HEK293 (cell line): Measurements from ENCODE around the gene CD55.

Experiments used
- CTCF ChIP-seq: fragments of 450-650 bp; formaldehyde crosslinking; IDR thresholded peaks from 2 replicates; pipeline ENCODE4 v1.5.1; 2016; ENCODE audit warnings: missing biosample characterization, missing genetic modification characterization
- PRDM10 ChIP-seq: fragments of 450-650 bp; formaldehyde crosslinking; IDR thresholded peaks from 2 replicates; pipeline ENCODE4 v1.5.1; 2016; ENCODE audit warnings: missing biosample characterization, missing genetic modification characterization
- ZNF585B ChIP-seq: fragments of 450-650 bp; formaldehyde crosslinking; IDR thresholded peaks from 2 replicates; pipeline ENCODE4 v1.5.1; 2016; ENCODE audit warnings: missing biosample characterization, missing genetic modification characterization

- no peak for TF ChIP-seq CTCF (tag by site-specific recombination)
- TF ChIP-seq PRDM10: no peak
- TF ChIP-seq ZNF585B (tag by site-specific recombination): no peak
Measured at GRCh38 chr1:207344221-207344620, 22.7 kb downstream of the CD55 start.
